K562 (cell line): ENCODE measurements around the gene KPNA3. TPM values are rescaled to one million over a fixed set of nuclear protein-coding genes. Genes with fewer than 3 reads are reported as not detected.

Source experiments
- ATAC-seq: fragments of 200-7000 bp; cut with Tn5 transposase; 3 replicates; pipeline ENCODE4 v1.9.1; 2020; ENCODE audit warnings: moderate library complexity
- BruUV-seq: library from RNA; stranded (reverse); fragments of 400-500 nt; replicated peaks from 2 replicates; lab custom pipeline; 2021; lab: Mats Ljungman, UMichigan
- CTCF ChIA-PET: fragments of 300-600 bp; formaldehyde crosslinking; extraction: SDS; loops from one replicate; lab custom pipeline; 2021; ENCODE audit warnings: low intra/inter-chr PET ratio; lab: Yijun Ruan, JAX
- POLR2A ChIA-PET: fragments of 300-600, 350-650 bp; sonication (Branson Sonifier 250); formaldehyde crosslinking; extraction: SDS; loops from one replicate; lab custom pipeline; 2021; ENCODE audit warnings: antibody characterized with exemption, inconsistent platforms; lab: Yijun Ruan, JAX
- DNase-seq, 4 experiments: peaks; one replicate each; pipeline versions ENCODE4 v3.0.0 to v3.0.0-alpha.2; 2011 to 2018; ENCODE audit warnings: low spot score in 3 of 4, mixed read lengths in 3 of 4; ENCODE audit errors: extremely low read depth in 1 of 4
- FAIRE-seq: peaks from 2 replicates; lab custom pipeline; 2011; peaks lifted over from hg19 to GRCh38; lab: Jason Lieb, UNC
- H2AFZ ChIP-seq: 2 replicates; pipeline ENCODE4 v1.6.0; 2011; ENCODE audit warnings: low read depth, low read length, control low read depth, inconsistent platforms
- H3K27ac ChIP-seq: fragments of 200-600 bp; 3 replicates; pipeline ENCODE4 v1.8.0; 2011; ENCODE audit warnings: low read depth, mild to moderate bottlenecking, control low read depth, inconsistent platforms, low read length, moderate library complexity, mixed read lengths; ENCODE audit errors: extremely low read depth
- H3K27me3 ChIP-seq, 2 experiments: fragments of 300-600 bp in 1 of 2; 2 replicates in 1 of 2; 3 replicates in 1 of 2; pipeline versions ENCODE4 v1.6.0 to v1.8.0; 2011; ENCODE audit warnings: inconsistent platforms in 2 of 2, low read length in 2 of 2, mild to moderate bottlenecking in 1 of 2, mixed read lengths in 1 of 2, moderate library complexity in 1 of 2; ENCODE audit not compliant: control insufficient read depth in 2 of 2, insufficient read depth in 2 of 2
- H3K36me3 ChIP-seq: fragments of 300-600 bp; 3 replicates; pipeline ENCODE4 v1.8.0; 2011; ENCODE audit warnings: mild to moderate bottlenecking, low read length, inconsistent platforms; ENCODE audit not compliant: control insufficient read depth, insufficient read depth
- H3K4me1 ChIP-seq, 2 experiments: fragments of 200-600 bp in 1 of 2; replicated peaks in 1 of 2; 2 replicates in 1 of 2; 3 replicates in 1 of 2; pipeline versions ENCODE4 v1.5.1 to v1.8.0; 2011; ENCODE audit warnings: inconsistent platforms in 2 of 2, low read length in 2 of 2, mild to moderate bottlenecking in 1 of 2, mixed read lengths in 1 of 2, moderate library complexity in 1 of 2; ENCODE audit not compliant: control insufficient read depth in 2 of 2, insufficient read depth in 2 of 2
- H3K4me2 ChIP-seq: 2 replicates; pipeline ENCODE4 v1.6.1; 2011; ENCODE audit warnings: low read length, control low read depth, inconsistent platforms, mixed read lengths; ENCODE audit not compliant: insufficient read depth
- H3K4me3 ChIP-seq: fragments of 200-600 bp; sonication (generic), shearing (Covaris generic); 2 replicates; pipeline ENCODE4 v1.5.1; 2016; ENCODE audit warnings: control low read depth, inconsistent platforms
- H3K79me2 ChIP-seq: fragments of 200-600 bp; 3 replicates; pipeline ENCODE4 v1.8.0; 2011; ENCODE audit warnings: low read length, inconsistent platforms; ENCODE audit not compliant: control insufficient read depth, insufficient read depth
- H3K9ac ChIP-seq, 2 experiments: 2 replicates each; pipeline versions ENCODE4 v1.6.0 to v1.6.1; 2011; ENCODE audit warnings: low read depth in 2 of 2, low read length in 2 of 2, control low read depth in 1 of 2, inconsistent platforms in 1 of 2, mild to moderate bottlenecking in 1 of 2, mixed read lengths in 1 of 2; ENCODE audit not compliant: insufficient read depth in 1 of 2
- H3K9me1 ChIP-seq: one replicate; pipeline ENCODE4 v1.6.0; 2011; ENCODE audit warnings: inconsistent platforms, mild to moderate bottlenecking, low read length, moderate library complexity; ENCODE audit not compliant: control insufficient read depth, insufficient read depth
- H3K9me3 ChIP-seq: replicated peaks from 2 replicates; pipeline ENCODE4 v1.5.1; 2011; ENCODE audit warnings: low read depth, low read length, inconsistent platforms; ENCODE audit not compliant: control insufficient read depth, insufficient read depth
- H4K20me1 ChIP-seq: replicated peaks from 2 replicates; pipeline ENCODE4 v1.6.1; 2011; ENCODE audit warnings: low read length, inconsistent platforms, mixed read lengths; ENCODE audit not compliant: control insufficient read depth, insufficient read depth
- BACH1 ChIP-seq: fragments of 200-800 bp; sonication (Bioruptor generic); IDR thresholded peaks from 2 replicates; pipeline ENCODE4 v1.6.1; 2016; ENCODE audit warnings: missing genetic modification characterization, missing compliant biosample characterization
- BCL6 ChIP-seq: fragments of 250-450 bp; sonication (Bioruptor Pico); IDR thresholded peaks from 2 replicates; pipeline ENCODE4 v1.4.0; 2020
- GATAD2A ChIP-seq: fragments of 450-650 bp; IDR thresholded peaks from 2 replicates; pipeline ENCODE4 v1.6.1; 2017
- KDM4B ChIP-seq, 2 experiments: fragments of 450-650 bp in 1 of 2; sonication (generic) in 1 of 2; IDR thresholded peaks; 2 replicates each; pipeline ENCODE4 v1.6.1; 2016 to 2017; ENCODE audit warnings: borderline replicate concordance in 2 of 2, antibody characterized with exemption in 1 of 2, low read depth in 1 of 2, mild to moderate bottlenecking in 1 of 2
- LEF1 ChIP-seq: fragments of 450-650 bp; IDR thresholded peaks from 2 replicates; pipeline ENCODE4 v1.6.1; 2016; ENCODE audit warnings: mild to moderate bottlenecking
- NCOA4 ChIP-seq: fragments of 450-650 bp; IDR thresholded peaks from 2 replicates; pipeline ENCODE4 v1.6.1; 2018; ENCODE audit warnings: mild to moderate bottlenecking; ENCODE audit not compliant: partially characterized antibody
- POLR2AphosphoS2 ChIP-seq: IDR thresholded peaks from 2 replicates; pipeline ENCODE4 v1.6.1; 2012; ENCODE audit warnings: low read length, improper control_type of control experiment
- ZNF146 ChIP-seq: IDR thresholded peaks from one replicate; pipeline ENCODE4 v1.6.1; 2018; ENCODE audit warnings: missing compliant biosample characterization; ENCODE audit not compliant: unreplicated experiment
- ZNF407 ChIP-seq: fragments of 450-650 bp; IDR thresholded peaks from 2 replicates; pipeline ENCODE4 v1.6.1; 2016; ENCODE audit warnings: low read depth
- WGBS: fragments of 100-300 bp; shearing (Covaris generic); methylation state at CpG from one replicate; pipeline ENCODE4 v1.1.6; 2016; ENCODE audit warnings: low coverage, mixed read lengths; ENCODE audit not compliant: insufficient coverage; ENCODE audit errors: missing lambda C conversion rate; 5-methylcytosine and 5-hydroxymethylcytosine counted together
- in situ Hi-C: fragments of 300-500 bp; cut with MboI; formaldehyde crosslinking; loops from 4 replicates; pipeline ENCODE4 v1.15.0; 2018; ENCODE audit warnings: inconsistent platforms, mixed read lengths
- intact Hi-C: fragments of 100-400 bp; cut with micrococcal nuclease; formaldehyde crosslinking; loops from 2 replicates; pipeline ENCODE4 v1.14.2; 2022
- polyA plus RNA-seq, 8 experiments: library from polyadenylated mRNA; depleted of rRNA in 4 of 8; stranded (reverse) in 5 of 8; unstranded in 3 of 8; fragments of >200 nt; fragmentation: Nextera tagmentation in 2 of 8; fragmentation: Illumina TruSeq in 1 of 8; extraction: Ambion mirVana in 2 of 8; extraction: Trizol in 1 of 8; gene quantifications; 2 replicates each; pipeline versions ENCODE4 v1.2.1 to v1.2.3, GENCODE V29; 2011 to 2014; ENCODE audit warnings: inconsistent platforms in 1 of 8, missing spikeins in 1 of 8
- total RNA-seq, 7 experiments: library from RNA; depleted of rRNA in 6 of 7; stranded (reverse); fragments of >200 nt in 6 of 7; fragmentation: Illumina TruSeq in 2 of 7; extraction: Trizol in 2 of 7; gene quantifications; 2 replicates each; pipeline versions ENCODE4 v1.2.1 to v1.2.3, GENCODE V29; 2011 to 2021; ENCODE audit warnings: low replicate concordance in 1 of 7

KPNA3 gene
- total and polyA plus RNA-seq, 9 of the 15 experiments (the other 6 are each of a cell fraction or from before 2014, with no cell fraction given): 8.5 to 23.4 (median 15.7) TPM

- Histone ChIP-seq H3K9me1 (no peaks in the 10 kb centered on the region), H3K4me3 (no peak overlapping the region), H3K9me3 (no peaks in the 10 kb centered on the region), H3K36me3 (no peaks in the 10 kb centered on the region; the same call in 2 of the 3 replicates)
- intact Hi-C loops: no loop called here
- CTCF ChIA-PET: no interaction called here
- no TSS peak for BruUV-seq
- WGBS: 86% methylated on average over 4 of the region's 5 CpGs
- FAIRE-seq (no peak), DNase-seq (no peak)
- TF ChIP-seq KDM4B (IDR thresholded peaks at IDR 0.05; ENCODE audit: borderline replicate concordance in 2 of 2, low read depth in 1 of 2): no peak
- TF ChIP-seq LEF1: no peak
- TF ChIP-seq ZNF146 (CRISPR knock-in tag): no peak
- no peak for TF ChIP-seq BACH1 (tag)
- TF ChIP-seq BCL6 (CRISPR knock-in tag): no peak
- TF ChIP-seq, all 486 proteins: peak for 0
- POLR2A ChIA-PET: interaction anchor here (1.3 kb wide), 1 partner anchor 21 kb away, joined by 3 read pairs; no protein-coding TSS in a partner anchor
- no peak overlapping the region for H3K9ac ChIP-seq
- no peak overlapping the region for H2AFZ ChIP-seq
- no peak overlapping the region for H3K27ac ChIP-seq
- H3K4me2 ChIP-seq: no peak overlapping the region
- in situ Hi-C loops: no loop called here
- no peaks in the 10 kb centered on the region for H4K20me1 ChIP-seq
- H3K4me1 ChIP-seq: peaks cover 0 to 6% of the 10 kb centered on the region in 2 experiments; a peak in 2 of 5 replicates
- peaks cover 56% of the 10 kb centered on the region for H3K79me2 ChIP-seq
- no peak for ATAC-seq
- H3K27me3 ChIP-seq: no peaks in the 10 kb centered on the region
Observed at GRCh38 chr13:49760558-49760957, 31.9 kb downstream of the KPNA3 start.

- no peak for ATAC-seq
- intact Hi-C loops: no loop called here
- FAIRE-seq: no peak
- CTCF ChIA-PET: no interaction called here
- H3K27me3 ChIP-seq: no peaks in the 10 kb centered on the region
- WGBS: 73% methylated on average over 3 of the region's 3 CpGs
- in situ Hi-C loops: no loop called here
- no peaks in the 10 kb centered on the region for H4K20me1 ChIP-seq
- H2AFZ ChIP-seq: no peak overlapping the region
- H3K9me3 ChIP-seq: no peaks in the 10 kb centered on the region
- H3K9ac ChIP-seq: no peak overlapping the region
- no peak overlapping the region for H3K4me2 ChIP-seq
- H3K9me1 ChIP-seq: no peaks in the 10 kb centered on the region
- DNase-seq: no peak
- H3K27ac ChIP-seq: no peak overlapping the region
- peaks cover 0 to 4% of the 10 kb centered on the region in 2 experiments; a peak in 1 of 5 replicates for H3K4me1 ChIP-seq
- POLR2A ChIA-PET: interaction anchor here (0.6 to 1.3 kb wide), 2 partner anchors 20 to 22 kb away, joined by 3 read pairs; no protein-coding TSS in a partner anchor
- H3K4me3 ChIP-seq: no peak overlapping the region
- peaks cover 58% of the 10 kb centered on the region for H3K79me2 ChIP-seq
- no peaks in the 10 kb centered on the region; the same call in 2 of the 3 replicates for H3K36me3 ChIP-seq
- BruUV-seq: no TSS peak
- no peak for TF ChIP-seq NCOA4
- no peak for TF ChIP-seq ZNF407
- no peak for TF ChIP-seq ZNF146 (CRISPR knock-in tag)
- TF ChIP-seq GATAD2A: no peak
- no peak for TF ChIP-seq POLR2AphosphoS2
Observed at GRCh38 chr13:49759503-49759902, 33.0 kb downstream of the KPNA3 start.
